ENCODE measurements around the gene LRMDA. TPM values are rescaled to one million over a fixed set of nuclear protein-coding genes. Genes with fewer than 3 reads are reported as not detected.

Gene LRMDA
- total RNA-seq, 4 donors from 2014 or later, result 12.0 to 15.9 (median 13.9) TPM

DNA sequence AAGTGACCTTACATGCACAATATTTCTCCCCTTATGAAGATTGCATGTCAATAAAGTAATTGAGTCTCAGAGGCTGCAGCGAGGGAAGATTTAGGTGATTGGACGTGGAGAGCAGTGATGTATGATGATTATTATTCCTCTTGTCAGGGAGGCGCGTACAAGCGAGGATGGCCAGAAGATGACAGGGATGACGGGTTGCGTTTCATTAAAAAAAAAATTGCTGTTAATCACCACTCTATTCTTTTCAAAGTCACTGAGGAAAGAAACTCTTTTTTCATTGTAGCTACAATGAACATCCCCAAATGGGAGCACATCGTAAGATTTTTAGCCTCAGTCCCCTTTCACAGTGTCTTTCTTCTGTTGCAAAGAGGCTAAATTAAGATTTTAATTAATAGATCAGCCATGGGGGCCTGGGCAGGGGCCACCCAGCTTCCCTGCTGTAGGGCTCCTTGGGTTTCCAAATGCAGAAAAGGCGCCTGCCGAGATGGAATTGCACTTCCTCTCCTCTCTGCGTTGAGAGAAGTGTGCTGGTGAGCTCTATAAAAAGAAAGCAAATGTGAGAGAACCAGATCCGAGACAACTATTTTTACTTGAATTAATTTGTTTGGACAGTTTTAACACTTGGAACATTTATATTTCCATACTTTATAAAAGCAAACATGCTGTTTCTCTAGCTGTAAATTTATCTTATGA is 998.1 kb downstream of the LRMDA start:
- DNase-seq (ENCODE audit: low spot score) (no peak), ATAC-seq (ENCODE audit: low FRiP score) (no peak)

DNA sequence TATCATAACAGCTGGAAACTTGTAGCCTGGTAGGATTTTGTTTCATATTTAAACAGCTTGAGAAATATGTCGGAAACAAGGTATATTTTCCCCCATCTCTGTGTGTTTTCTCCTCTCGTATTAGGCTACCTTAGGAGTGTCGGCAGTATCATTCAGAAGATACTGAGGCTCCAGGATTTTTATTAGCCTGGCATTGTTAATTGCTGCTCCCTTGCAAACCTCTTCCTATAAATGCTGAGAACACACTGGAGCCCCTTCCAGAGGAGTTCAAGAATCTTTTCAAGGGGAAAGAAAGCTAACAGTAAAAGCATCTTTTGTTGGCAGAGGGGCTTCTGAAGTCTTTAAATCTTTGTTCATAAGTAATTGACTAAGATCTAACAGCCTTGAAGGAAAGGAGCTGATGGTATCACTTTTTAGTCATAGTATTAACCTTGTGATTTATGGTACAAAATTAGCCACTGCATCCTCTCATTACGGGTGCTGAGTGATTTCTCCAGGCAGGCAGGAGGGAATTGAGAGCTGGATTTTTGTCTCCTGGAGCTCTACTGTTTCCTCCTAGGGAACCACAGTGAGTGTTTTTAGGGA is 998.7 kb downstream of the LRMDA start:
- ATAC-seq (ENCODE audit: low FRiP score) (no peak), DNase-seq (ENCODE audit: low spot score) (no peak)
- TF ChIP-seq, protein P1, sequence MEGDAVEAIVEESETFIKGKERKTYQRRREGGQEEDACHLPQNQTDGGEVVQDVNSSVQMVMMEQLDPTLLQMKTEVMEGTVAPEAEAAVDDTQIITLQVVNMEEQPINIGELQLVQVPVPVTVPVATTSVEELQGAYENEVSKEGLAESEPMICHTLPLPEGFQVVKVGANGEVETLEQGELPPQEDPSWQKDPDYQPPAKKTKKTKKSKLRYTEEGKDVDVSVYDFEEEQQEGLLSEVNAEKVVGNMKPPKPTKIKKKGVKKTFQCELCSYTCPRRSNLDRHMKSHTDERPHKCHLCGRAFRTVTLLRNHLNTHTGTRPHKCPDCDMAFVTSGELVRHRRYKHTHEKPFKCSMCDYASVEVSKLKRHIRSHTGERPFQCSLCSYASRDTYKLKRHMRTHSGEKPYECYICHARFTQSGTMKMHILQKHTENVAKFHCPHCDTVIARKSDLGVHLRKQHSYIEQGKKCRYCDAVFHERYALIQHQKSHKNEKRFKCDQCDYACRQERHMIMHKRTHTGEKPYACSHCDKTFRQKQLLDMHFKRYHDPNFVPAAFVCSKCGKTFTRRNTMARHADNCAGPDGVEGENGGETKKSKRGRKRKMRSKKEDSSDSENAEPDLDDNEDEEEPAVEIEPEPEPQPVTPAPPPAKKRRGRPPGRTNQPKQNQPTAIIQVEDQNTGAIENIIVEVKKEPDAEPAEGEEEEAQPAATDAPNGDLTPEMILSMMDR (IDR thresholded peaks at IDR 0.05), result no peak

More for the DNA sequence above, 998.1 kb downstream of the LRMDA start:
- TF ChIP-seq, protein P1 (IDR thresholded peaks at IDR 0.05), result no peak

DNA sequence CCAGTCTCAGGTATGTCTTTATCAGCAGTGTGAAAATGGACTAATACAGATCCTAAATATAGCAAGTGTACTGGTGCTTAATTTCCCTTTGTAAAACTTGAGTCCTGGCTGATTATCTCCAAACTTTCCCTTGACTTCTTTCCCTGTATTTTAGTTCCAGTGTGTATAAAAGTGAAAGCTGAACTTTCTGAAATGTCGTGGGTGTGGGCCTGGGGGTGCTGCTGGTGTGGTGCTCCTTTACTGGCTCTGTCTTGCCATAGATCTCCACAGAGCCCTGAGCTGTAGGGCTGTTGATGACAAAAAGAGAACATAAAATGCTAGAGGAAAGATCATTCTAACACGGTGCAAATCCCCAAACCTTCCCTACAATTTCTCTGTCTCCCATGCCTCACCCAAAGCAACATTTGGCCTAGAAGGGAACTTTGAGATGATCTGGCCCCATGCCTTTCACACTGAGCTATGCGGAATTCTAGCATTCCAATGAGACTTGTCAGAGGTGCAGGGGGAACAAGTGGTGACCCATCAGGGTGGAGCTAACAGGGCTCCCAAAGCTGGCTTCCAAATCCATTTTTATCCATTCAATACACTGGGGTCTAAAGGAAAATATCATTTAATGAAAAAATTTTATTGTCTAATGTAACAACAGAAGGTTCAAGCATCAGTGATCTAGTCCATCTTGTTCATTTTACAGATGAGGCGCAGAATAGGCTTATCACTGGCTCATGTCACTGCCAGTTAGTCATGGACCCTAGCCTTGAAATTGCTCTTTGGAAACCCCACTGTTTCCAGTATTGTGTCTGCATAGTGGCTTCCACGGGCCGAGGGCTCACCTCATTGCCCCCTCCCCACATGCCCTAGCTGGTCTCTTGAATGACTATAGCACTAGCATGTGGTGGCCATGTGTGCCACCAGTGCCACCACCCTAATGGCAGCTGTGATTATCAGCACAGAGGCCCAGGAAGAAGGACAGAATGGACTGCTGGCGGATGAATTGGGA is 1000.9 kb downstream of the LRMDA start:
- TF ChIP-seq, protein P1 (IDR thresholded peaks at IDR 0.05), result no peak
- no peak for DNase-seq (ENCODE audit: low spot score)
- peak; percentile 65 for ATAC-seq (ENCODE audit: low FRiP score)

DNA sequence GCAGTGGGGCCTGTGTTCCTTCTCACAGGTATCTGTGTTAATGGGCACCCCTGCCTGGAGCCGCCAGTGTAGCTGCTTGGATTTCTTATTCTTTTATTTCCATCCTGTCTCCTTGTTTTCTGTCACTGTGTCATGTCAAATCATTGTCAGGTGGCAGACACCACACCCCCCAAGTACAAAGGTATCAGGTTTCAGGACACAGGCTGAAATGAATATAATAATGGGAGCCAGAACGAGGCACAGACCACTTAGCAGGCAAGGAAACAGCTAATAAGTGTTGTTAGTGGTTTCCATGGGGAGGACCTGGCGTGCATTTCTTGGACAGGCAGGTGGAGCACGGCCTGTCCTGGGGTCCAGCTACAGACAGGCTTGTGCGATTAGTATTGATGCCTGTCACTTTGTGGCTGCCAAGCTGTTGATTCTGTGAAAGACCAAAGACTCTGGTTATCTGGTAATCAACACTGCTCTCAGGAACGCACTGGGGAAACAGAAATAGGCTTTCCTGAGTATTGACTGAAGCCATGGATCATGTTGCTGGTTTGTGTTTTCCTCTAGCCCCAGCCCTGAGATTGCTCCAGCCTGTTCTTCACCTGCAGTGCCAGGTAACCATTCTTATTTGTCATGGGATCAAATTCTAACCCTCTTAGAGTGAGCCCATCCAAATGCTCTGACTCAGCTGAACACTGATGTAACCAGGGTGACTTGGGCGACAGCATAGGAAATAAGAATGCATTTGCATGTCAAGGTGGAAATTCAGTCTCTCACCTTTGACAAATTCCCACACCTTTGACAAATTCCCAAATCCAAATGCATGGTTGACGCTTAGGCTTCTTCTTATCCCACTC is 1002.0 kb downstream of the LRMDA start:
- ATAC-seq (ENCODE audit: low FRiP score) (no peak), DNase-seq (ENCODE audit: low spot score) (no peak)
- TF ChIP-seq, protein P1 (IDR thresholded peaks at IDR 0.05), result no peak

DNA sequence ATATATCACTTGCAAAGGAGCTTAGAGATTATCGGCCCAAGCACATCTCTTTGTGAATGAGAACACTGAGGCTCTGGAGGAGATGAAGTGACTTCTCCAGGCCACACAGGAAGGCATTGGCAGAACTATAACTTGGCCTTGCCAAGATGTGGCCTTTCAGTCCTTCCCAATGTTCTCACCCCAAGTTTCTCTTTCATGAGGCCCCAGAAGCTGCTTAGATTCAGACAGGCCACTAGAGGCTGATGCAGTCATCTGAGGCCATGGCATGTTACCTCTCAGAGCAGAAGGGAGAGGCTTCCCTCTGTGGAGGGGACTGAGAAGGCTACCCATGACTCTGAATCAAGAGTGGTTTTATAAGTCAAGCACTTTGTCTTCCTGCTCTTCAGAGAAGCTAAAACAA is 1003.7 kb downstream of the LRMDA start:
- no peak for ATAC-seq (ENCODE audit: low FRiP score)
- TF ChIP-seq, protein P1 (IDR thresholded peaks at IDR 0.05), result no peak
- DNase-seq (ENCODE audit: low spot score), result no peak

DNA sequence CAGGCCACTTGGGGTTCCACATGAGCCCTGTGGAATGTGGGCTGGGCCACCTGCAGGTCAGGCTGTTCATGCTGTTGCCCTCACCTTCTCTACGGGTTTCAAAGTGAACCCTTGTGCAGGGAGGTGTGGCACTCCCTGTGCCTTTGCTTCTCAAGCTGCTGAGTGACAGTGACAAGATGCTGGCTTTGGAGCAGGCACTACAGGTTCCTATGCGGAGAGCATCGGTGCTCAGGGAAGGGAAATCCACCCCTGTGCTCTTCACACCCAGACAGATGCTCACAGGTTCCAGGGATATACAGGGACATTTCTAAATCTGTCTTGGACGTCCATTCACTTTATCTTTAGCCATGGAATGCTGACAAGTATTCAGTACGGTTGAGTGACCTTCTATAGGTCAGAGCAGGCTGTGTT is 1005.0 kb downstream of the LRMDA start:
- ATAC-seq (ENCODE audit: low FRiP score) (no peak), DNase-seq (ENCODE audit: low spot score) (no peak)
- TF ChIP-seq, protein P1 (IDR thresholded peaks at IDR 0.05), result no peak

Measured in omental fat pad (tissue), 4 donors.